Naive B cell (primary cell): ENCODE measurements around the gene SHISA8. TPM values are rescaled to one million over a fixed set of nuclear protein-coding genes. Genes with fewer than 3 reads are reported as not detected.

ENCODE experiments used
- ATAC-seq, 2 donors: fragments of 150-1000 bp; cut with Tn5 transposase; 2 replicates each; pipeline ENCODE4 v1.10.0; 2021; ENCODE audit warnings: low read depth in 2 of 2, mild to moderate bottlenecking in 2 of 2, moderate library complexity in 2 of 2
- DNase-seq: peaks from one replicate; pipeline ENCODE4 v3.0.0; 2022
- H3K27ac Mint-ChIP-seq, 6 donors: one replicate each; pipeline ENCODE4 v1.8.0; 2020 to 2022; ENCODE audit warnings: mild to moderate bottlenecking in 6 of 6, mixed read lengths in 6 of 6, moderate library complexity in 5 of 6, inconsistent platforms in 2 of 6
- H3K27me3 Mint-ChIP-seq, 3 donors: one replicate each; pipeline ENCODE4 v1.8.0; 2021 to 2022; ENCODE audit warnings: mixed read lengths in 3 of 3, mild to moderate bottlenecking in 1 of 3
- H3K36me3 Mint-ChIP-seq, 2 donors: one replicate each; pipeline ENCODE4 v1.8.0; 2020 to 2022; ENCODE audit warnings: mixed read lengths in 2 of 2, inconsistent platforms in 1 of 2, mild to moderate bottlenecking in 1 of 2
- H3K4me1 Mint-ChIP-seq, 3 donors: one replicate each; pipeline ENCODE4 v1.8.0; 2020 to 2022; ENCODE audit warnings: mixed read lengths in 3 of 3, inconsistent platforms in 1 of 3, mild to moderate bottlenecking in 1 of 3, moderate library complexity in 1 of 3
- H3K4me3 Mint-ChIP-seq, 8 donors: one replicate each; pipeline ENCODE4 v1.8.0; 2020 to 2022; ENCODE audit warnings: mild to moderate bottlenecking in 8 of 8, mixed read lengths in 8 of 8, moderate library complexity in 8 of 8, inconsistent platforms in 2 of 8
- H3K9me3 Mint-ChIP-seq, 7 donors: one replicate each; pipeline ENCODE4 v1.8.0; 2020 to 2022; ENCODE audit warnings: mixed read lengths in 7 of 7, mild to moderate bottlenecking in 5 of 7, inconsistent platforms in 2 of 7, moderate library complexity in 1 of 7
- polyA plus RNA-seq, 6 donors: library from polyadenylated mRNA; unstranded; fragments of 300-500 nt; fragmentation: Illumina TruSeq; gene quantifications; one replicate each; pipeline ENCODE4 v1.2.3, GENCODE V29; 2021; ENCODE audit warnings: low read depth in 6 of 6

The SHISA8 gene
- polyA plus RNA-seq, 6 donors from 2014 or later, result 0.28 to 1.7 (median 0.67) TPM

- DNase-seq (no peak), ATAC-seq (no peak)
- Mint-ChIP-seq H3K9me3 (no peaks in the 10 kb centered on the region), H3K4me1 (peaks cover 41 to 49% (median 42%) of the 10 kb centered on the region in 3 donors), H3K27me3 (peaks cover 0 to 6% (median 0%) of the 10 kb centered on the region in 3 donors), H3K4me3 (peak overlapping the region in 4 of 8 donors; percentile 41 to 74 (median 58)), H3K36me3 (no peaks in the 10 kb centered on the region), H3K27ac (peak overlapping the region in 1 of 6 donors; percentile 89)
Measured at GRCh38 chr22:41943661-41944209, 28.9 kb upstream of the SHISA8 start.

GRCh38 chr22:41940832-41941765 is 26.2 kb upstream of the SHISA8 start:
- Mint-ChIP-seq H3K4me3 (peak overlapping the region; percentile 71 to 98 (median 90)), H3K4me1 (peaks cover 50 to 61% (median 56%) of the 10 kb centered on the region in 3 donors), H3K27ac (peak overlapping the region; percentile 97 to 100 (median 100)), H3K9me3 (no peaks in the 10 kb centered on the region), H3K36me3 (no peaks in the 10 kb centered on the region), H3K27me3 (peaks cover 0 to 5% (median 0%) of the 10 kb centered on the region in 3 donors)
- DNase-seq (peak; percentile 85), ATAC-seq (peak; percentile 21 to 35)

GRCh38 chr22:41939981-41940831 is 25.3 kb upstream of the SHISA8 start:
- peak overlapping the region; percentile 97 to 100 (median 100) for H3K27ac Mint-ChIP-seq
- DNase-seq (peak; percentile 98), ATAC-seq (peak; percentile 57 to 58)
- H3K27me3 Mint-ChIP-seq, result no peaks in the 10 kb centered on the region
- H3K4me1 Mint-ChIP-seq, result peaks cover 51 to 64% (median 60%) of the 10 kb centered on the region in 3 donors
- no peaks in the 10 kb centered on the region for H3K9me3 Mint-ChIP-seq
- no peaks in the 10 kb centered on the region for H3K36me3 Mint-ChIP-seq
- peak overlapping the region; percentile 83 to 98 (median 96) for H3K4me3 Mint-ChIP-seq

GRCh38 chr22:41936894-41937169 is 22.0 kb upstream of the SHISA8 start:
- H3K36me3 Mint-ChIP-seq, result no peaks in the 10 kb centered on the region
- peaks cover 78 to 96% (median 92%) of the 10 kb centered on the region in 3 donors for H3K4me1 Mint-ChIP-seq
- H3K27ac Mint-ChIP-seq, result peak overlapping the region; percentile 97 to 100 (median 100)
- H3K4me3 Mint-ChIP-seq, result peak overlapping the region in 7 of 8 donors; percentile 71 to 98 (median 96)
- ATAC-seq (no peak), DNase-seq (no peak)
- no peaks in the 10 kb centered on the region for H3K27me3 Mint-ChIP-seq
- no peaks in the 10 kb centered on the region for H3K9me3 Mint-ChIP-seq

- H3K4me3 Mint-ChIP-seq, result peak overlapping the region; percentile 71 to 98 (median 94)
- peaks cover 73 to 95% (median 86%) of the 10 kb centered on the region in 3 donors for H3K4me1 Mint-ChIP-seq
- no peaks in the 10 kb centered on the region for H3K9me3 Mint-ChIP-seq
- ATAC-seq (no peak), DNase-seq (peak; percentile 29)
- H3K27me3 Mint-ChIP-seq, result no peaks in the 10 kb centered on the region
- H3K36me3 Mint-ChIP-seq, result no peaks in the 10 kb centered on the region
- H3K27ac Mint-ChIP-seq, result peak overlapping the region; percentile 97 to 100 (median 100)
Measured at GRCh38 chr22:41935509-41935908, 20.6 kb upstream of the SHISA8 start.

GRCh38 chr22:41935015-41935351 is 20.1 kb upstream of the SHISA8 start:
- peaks cover 69 to 96% (median 86%) of the 10 kb centered on the region in 3 donors for H3K4me1 Mint-ChIP-seq
- peak overlapping the region; percentile 97 to 100 (median 100) for H3K27ac Mint-ChIP-seq
- peak; percentile 33 for DNase-seq
- no peaks in the 10 kb centered on the region for H3K36me3 Mint-ChIP-seq
- no peak for ATAC-seq
- no peaks in the 10 kb centered on the region for H3K27me3 Mint-ChIP-seq
- H3K9me3 Mint-ChIP-seq, result no peaks in the 10 kb centered on the region
- H3K4me3 Mint-ChIP-seq, result peak overlapping the region in 5 of 8 donors; percentile 44 to 98 (median 79)

GRCh38 chr22:41934284-41935014 is 19.6 kb upstream of the SHISA8 start:
- Mint-ChIP-seq H3K36me3 (no peaks in the 10 kb centered on the region), H3K27me3 (no peaks in the 10 kb centered on the region), H3K9me3 (no peaks in the 10 kb centered on the region), H3K4me3 (peak overlapping the region; percentile 47 to 87 (median 72)), H3K4me1 (peaks cover 66 to 95% (median 84%) of the 10 kb centered on the region in 3 donors), H3K27ac (peak overlapping the region; percentile 97 to 100 (median 100))
- ATAC-seq, result no peak
- DNase-seq, result no peak

GRCh38 chr22:41933411-41934177 is 18.7 kb upstream of the SHISA8 start:
- Mint-ChIP-seq H3K9me3 (no peaks in the 10 kb centered on the region), H3K27me3 (no peaks in the 10 kb centered on the region), H3K4me3 (peak overlapping the region; percentile 60 to 87 (median 76)), H3K27ac (peak overlapping the region; percentile 97 to 100 (median 100)), H3K36me3 (no peaks in the 10 kb centered on the region), H3K4me1 (peaks cover 68 to 95% (median 84%) of the 10 kb centered on the region in 3 donors)
- DNase-seq, result peak; percentile 80
- ATAC-seq, result peak; percentile 1 to 2

- Mint-ChIP-seq H3K27me3 (no peaks in the 10 kb centered on the region), H3K4me3 (peak overlapping the region in 7 of 8 donors; percentile 55 to 87 (median 73)), H3K4me1 (peaks cover 73 to 95% (median 84%) of the 10 kb centered on the region in 3 donors), H3K9me3 (no peaks in the 10 kb centered on the region), H3K36me3 (no peaks in the 10 kb centered on the region), H3K27ac (peak overlapping the region; percentile 97 to 100 (median 98))
- no peak for ATAC-seq
- no peak for DNase-seq
Measured at GRCh38 chr22:41932353-41932752, 17.5 kb upstream of the SHISA8 start.

- Mint-ChIP-seq H3K27ac (peak overlapping the region; percentile 97 to 100 (median 98)), H3K36me3 (no peaks in the 10 kb centered on the region), H3K27me3 (no peaks in the 10 kb centered on the region), H3K4me1 (peaks cover 67 to 95% (median 84%) of the 10 kb centered on the region in 3 donors), H3K4me3 (peak overlapping the region; percentile 55 to 87 (median 76)), H3K9me3 (no peaks in the 10 kb centered on the region)
- ATAC-seq (peak; percentile 10 to 11), DNase-seq (peak; percentile 77)
Measured at GRCh38 chr22:41931701-41932269, 16.9 kb upstream of the SHISA8 start.

GRCh38 chr22:41929418-41929810 is 14.5 kb upstream of the SHISA8 start:
- peak overlapping the region; percentile 99 to 100 (median 99) for H3K27ac Mint-ChIP-seq
- no peaks in the 10 kb centered on the region for H3K9me3 Mint-ChIP-seq
- H3K4me1 Mint-ChIP-seq, result peaks cover 56 to 79% (median 74%) of the 10 kb centered on the region in 3 donors
- H3K4me3 Mint-ChIP-seq, result peak overlapping the region; percentile 73 to 94 (median 89)
- no peak for DNase-seq
- ATAC-seq, result no peak
- peaks cover 5 to 15% of the 10 kb centered on the region in 2 donors for H3K36me3 Mint-ChIP-seq
- H3K27me3 Mint-ChIP-seq, result no peaks in the 10 kb centered on the region
